ENCODE measurements around the gene CCDC18.

DNA sequence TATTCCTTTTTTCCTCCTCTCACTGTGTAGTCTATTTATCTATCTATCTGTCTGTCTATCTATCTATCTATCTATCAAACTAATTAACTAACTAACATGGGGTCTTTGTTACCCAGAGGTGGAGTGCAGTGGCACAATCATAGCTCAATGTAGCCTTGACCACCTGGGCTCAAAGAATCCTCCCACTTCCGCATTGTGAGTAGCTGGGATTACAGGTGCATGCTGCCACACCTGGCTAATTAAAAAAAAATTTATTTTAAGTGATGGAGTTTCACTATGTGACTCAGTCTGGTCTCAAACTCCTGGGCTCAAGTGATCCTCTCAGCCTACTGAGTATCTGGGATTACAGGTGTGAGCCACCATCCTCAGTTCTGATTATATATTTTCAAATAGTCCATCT is 71.4 kb downstream of the CCDC18 start:
- TF ChIP-seq, protein P1, sequence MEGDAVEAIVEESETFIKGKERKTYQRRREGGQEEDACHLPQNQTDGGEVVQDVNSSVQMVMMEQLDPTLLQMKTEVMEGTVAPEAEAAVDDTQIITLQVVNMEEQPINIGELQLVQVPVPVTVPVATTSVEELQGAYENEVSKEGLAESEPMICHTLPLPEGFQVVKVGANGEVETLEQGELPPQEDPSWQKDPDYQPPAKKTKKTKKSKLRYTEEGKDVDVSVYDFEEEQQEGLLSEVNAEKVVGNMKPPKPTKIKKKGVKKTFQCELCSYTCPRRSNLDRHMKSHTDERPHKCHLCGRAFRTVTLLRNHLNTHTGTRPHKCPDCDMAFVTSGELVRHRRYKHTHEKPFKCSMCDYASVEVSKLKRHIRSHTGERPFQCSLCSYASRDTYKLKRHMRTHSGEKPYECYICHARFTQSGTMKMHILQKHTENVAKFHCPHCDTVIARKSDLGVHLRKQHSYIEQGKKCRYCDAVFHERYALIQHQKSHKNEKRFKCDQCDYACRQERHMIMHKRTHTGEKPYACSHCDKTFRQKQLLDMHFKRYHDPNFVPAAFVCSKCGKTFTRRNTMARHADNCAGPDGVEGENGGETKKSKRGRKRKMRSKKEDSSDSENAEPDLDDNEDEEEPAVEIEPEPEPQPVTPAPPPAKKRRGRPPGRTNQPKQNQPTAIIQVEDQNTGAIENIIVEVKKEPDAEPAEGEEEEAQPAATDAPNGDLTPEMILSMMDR (conservative IDR thresholded peaks at IDR 0.05; ENCODE audit: low read depth, low read length), result no peak
- TF ChIP-seq EZH2phosphoT487 (IDR thresholded peaks at IDR 0.05; ENCODE audit: borderline replicate concordance, low read length) (no peak), EZH2 (IDR thresholded peaks at IDR 0.05; ENCODE audit: low read length, unreplicated experiment) (no peak)
